RPMI8226 (cell line): ENCODE results near the gene AGTRAP.

Experiments used
- DNase-seq: peaks from one replicate; pipeline ENCODE4 v3.0.0-alpha.2; 2015

AGTRAP gene

DNA sequence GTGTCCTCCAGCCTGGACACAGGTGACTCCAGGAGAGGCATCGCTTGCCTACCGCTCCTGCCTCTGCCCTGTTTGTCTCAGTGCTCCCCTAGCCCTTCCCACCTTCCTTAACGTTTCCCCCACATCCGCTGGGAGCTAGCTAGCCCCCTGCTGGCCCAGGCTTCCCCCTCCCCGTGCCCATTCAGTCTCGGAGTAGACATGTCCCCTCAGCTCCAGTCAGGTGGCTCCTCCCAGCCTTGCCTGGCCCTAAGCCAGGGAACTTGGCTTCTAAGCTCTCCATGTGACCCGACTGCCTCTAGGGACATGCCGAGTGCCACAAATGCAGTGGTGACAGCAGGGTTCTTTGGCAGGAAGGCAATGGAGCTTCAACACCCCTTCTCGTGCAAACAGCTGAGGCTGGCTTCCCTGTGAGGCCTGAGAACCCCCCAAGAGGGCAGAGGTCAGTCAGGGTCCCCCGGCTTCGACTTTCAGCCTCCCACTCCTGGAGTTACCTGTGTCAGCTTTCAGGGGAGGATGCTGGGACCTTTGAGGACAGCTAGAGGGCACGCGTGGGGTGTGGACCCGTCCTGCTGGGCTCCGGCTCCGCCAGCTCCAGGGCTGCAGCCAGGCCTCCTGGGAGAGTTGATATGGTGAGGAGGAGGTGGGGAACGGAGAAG, 28.2 kb upstream of the AGTRAP start:
- DNase-seq = peak; percentile 93

DNA sequence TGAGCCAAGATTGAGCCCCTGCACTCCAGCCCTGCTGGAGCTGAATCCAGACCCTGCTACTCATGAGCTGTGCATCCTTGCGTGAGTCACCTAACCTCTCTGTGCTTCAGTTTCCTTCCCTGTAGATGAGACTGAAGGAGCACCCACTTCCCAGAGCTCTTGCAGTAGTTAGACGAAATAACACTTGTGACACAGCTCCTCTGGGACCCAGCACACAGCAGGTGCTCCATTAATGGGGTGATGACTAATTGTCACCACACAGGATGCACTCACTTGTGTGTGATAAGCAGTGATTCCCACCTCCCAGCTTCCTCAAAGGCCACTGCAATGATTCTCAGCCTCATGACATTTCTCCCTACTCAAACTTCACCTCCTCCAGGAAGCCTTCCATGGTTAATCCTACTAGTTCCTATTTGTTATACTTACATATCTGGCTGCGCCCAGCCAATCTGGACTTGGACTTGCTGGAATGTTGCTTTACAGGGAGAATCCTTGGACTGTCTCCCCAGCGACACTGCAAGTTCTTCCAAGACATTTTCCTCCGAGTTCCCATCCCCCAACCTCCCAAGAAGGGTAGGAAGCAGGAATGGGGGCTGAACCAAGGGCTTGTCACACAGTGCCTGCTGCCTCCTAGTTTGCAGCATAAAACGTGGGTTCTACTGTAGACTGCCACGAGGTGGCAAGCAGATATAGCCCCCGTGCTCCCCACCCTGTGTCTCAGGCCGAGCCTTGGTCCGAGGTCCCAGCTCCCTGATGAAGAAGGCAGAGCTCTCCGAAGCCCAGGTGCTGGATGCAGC, 27.2 kb upstream of the AGTRAP start:
- no peak for DNase-seq

DNA sequence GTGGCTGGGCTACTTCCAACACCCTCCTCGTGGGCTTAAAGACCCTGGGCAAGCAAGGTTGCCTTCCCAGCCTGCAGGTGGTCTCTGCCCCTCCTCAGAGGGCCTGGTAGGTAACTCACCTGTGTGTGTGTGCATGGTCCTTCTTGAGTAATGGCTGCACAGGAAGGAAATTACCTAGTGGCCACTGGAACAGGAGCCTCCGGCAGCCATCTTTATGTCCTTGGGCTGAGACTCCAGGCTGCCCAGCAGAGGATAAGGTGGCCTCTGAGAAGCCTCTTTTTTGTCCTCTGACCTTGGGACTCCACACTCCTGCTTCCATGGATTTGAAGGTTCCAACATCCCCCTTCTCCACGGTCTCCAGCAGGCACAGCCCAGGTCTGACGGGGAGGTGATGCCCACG, 24.4 kb upstream of the AGTRAP start:
- DNase-seq = no peak

DNA sequence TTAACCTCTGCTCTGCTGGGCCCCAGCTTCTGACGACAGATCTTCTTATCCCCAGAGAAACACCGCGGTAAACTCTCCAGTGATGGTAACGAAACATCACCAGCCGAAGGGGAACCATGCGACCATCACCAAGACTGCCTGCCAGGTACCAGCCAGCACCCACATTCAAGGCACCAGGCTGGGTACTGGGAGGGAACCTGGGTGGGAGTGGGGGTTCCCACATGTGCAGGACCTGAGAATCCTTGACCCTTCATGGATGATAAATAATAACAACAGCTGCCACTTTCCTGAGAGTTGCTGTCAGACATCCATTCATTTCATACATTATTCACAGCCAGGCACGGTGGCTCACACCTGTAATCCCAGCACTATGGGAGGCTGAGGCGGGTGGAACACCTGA, 23.7 kb upstream of the AGTRAP start:
- no peak for DNase-seq

DNA sequence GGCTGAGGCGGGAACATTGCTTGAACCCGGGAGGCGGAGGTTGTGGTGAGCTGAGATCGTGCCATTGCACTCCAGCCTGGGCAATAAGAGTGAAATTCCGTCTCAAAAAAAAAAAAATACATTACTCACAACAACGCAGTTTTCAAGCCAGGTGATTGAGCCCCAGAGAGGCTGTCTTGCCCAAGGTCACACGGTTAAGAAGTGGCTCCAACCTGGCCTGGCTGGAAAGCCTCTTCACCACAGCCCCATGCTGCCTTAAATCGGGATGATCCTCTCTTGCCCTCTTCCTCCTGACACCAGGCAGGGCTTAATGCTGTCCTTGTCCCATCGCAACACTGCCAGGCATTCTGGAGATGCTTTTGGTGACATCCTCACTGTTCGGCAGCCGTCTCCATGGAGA, 22.8 kb upstream of the AGTRAP start:
- no peak for DNase-seq

DNA sequence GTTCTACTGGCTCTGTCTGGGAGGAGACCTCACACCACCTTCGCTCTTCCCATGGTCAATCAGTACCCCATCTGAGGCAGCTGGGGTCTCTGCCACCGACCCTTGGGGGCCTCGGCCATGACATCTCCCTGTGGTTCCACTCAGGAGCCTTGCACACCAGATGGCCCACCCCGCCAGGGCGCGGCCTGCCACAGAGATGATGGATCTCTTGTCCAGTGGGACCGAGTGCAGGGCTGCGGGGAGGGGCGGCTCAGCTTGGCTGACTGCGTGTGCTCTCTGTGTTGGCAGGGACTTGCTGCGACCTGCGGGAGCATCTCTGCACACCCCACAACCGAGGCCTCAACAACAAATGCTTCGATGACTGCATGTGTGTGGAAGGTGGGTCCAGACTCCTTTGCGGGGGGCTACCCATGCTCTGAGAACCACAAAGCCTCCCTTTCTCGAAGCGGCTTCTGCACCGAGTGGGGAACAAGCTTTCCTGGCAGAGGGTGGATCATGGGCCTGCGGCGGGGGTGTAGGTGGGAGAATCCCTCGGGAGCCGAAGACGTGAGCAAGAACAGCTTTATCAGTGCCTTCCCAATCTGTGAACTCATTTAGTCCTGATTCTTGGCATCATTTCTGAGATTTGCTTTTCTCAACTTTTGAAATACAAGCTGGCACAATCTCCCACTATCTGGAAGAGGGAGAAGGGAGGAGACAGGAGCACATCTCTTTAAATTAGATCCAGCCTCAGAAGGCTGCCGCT, 20.9 kb upstream of the AGTRAP start:
- no peak for DNase-seq

DNA sequence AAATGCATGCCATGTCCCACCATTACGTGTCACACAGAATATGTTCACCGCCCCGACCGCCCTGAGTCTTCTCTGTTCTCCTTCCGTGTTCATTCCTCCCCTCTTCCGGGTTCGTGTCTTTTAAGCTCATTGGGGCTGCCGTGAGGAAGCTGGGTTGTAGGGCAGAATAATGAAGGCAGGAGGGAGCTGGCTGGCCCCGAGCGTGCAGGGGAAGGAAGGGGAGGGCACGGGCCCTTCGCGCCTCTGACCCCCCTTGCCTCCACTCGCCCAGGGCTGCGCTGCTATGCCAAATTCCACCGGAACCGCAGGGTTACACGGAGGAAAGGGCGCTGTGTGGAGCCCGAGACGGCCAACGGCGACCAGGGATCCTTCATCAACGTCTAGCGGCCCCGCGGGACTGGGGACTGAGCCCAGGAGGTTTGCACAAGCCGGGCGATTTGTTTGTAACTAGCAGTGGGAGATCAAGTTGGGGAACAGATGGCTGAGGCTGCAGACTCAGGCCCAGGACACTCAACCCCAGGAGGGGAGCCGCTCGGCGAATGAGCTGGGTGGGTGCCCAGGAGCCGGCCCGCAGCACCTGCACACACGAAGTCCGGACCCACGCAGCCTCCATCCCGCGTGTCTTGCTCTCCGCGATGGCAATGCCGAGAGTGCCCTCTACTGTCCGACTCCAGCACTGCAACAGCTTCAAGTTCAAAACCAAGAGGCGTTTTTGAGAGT, 16.5 kb upstream of the AGTRAP start:
- peak; percentile 79 for DNase-seq

DNA sequence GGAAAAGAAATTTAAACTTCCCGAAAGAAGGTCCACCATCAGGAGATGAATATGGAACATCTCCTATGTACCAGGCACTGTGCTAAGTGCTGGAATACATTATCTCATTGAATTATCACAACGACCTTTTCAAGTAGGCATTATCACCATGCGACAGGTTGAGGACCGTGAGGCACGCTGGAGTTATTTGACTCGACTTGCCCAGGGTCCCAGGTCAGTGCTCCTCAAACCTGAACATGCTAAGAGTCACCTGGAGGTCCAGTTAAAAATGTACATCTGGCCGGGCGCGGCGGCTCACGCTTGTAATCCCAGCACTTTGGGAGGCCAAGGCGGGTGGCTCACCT, 15.9 kb upstream of the AGTRAP start:
- DNase-seq = no peak

DNA sequence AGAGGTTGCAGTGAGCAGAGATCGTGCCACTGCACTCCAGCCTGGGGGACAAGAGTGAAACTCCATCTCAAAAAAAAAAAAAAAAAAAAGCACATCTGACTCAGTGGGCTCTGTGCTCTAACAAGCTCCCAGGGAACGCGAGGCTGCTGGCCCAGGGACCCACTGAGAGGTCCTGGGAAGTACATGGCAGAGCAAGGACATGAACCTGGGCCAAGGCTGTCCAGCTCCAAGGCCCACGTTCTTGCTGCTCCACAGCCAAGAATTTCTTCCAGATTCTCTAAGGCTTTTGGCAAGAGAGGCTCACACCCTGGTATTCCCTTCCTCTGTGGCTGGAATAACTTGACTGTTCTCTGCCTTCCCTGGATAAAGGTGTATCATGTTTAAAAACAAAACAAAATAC, 15.4 kb upstream of the AGTRAP start:
- no peak for DNase-seq

DNA sequence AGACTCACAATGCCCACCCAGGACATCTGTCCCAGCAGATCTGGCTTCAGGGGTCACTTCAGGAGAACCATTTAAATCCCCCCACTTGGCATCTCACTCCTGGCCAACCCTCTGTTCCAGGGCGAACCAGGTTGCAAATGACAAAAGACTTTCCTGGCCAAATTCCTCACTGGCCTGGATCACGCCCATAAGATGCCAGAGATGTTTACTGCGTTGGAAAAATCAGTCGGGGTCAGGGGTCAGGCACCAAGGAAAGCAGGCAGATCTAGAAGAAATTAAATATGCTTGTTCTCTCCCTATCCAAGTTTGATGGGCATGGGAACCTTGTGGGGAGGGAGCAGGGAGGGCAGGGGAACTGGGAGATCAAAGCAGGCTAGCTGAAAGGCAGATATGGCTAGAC, 14.6 kb upstream of the AGTRAP start:
- DNase-seq = no peak

DNA sequence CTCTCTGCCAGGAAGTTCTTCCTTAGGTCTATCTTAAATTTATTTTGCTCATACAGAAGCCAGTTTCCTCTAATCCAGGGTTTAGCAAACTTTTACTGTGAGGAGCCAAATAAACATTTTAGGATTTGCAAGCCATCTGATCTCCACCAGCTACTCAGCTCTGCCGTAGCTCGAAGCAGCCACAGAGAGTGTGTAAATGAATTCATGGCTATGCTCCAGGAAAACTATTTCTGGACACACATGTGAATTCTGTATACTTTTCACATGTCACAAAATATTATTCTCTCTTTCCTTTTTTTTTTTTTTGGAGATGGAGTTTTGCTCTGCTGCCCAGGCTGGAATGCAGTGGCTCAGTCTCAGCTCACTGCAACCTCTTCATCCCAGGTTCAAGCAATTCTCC, 13.4 kb upstream of the AGTRAP start:
- DNase-seq = no peak

DNA sequence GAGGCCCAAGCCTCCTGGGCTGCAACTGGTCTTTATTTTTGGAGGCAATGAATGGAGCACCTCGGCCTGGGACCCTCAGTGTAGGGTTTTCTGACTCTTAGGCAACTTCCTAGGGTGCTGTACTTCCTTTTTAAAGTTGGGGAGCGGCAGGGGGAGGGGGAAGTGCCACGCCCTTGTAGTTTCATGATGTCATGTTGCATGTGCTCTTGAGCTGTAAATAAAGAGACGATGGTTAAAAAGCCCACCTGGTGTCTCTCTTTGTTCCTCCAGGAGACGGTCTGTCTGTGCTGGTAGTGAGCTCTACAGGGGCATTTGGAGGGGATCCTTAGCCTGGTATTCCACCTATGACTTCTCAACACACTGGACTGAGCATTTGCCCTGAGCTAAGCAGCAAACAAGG, 10.3 kb upstream of the AGTRAP start:
- no peak for DNase-seq

DNA sequence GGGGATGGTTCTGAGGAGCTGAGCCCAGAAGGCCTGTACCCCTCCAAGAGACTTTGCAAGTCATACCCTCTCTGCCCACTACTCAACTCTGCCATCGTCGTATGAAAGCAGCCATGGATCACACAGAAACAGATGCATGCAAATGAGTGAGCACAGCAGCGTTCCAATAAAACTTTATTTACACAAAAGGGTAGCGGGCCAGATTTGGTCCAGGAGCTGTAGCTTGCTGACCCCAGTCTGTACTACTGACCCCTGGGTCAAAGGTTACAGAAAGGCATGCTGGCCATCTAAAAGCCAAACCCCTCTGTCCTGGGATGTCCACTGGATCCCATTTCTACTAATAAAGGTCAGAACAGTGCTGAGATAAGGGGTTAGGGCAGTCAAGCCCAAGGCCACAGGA, 8.8 kb upstream of the AGTRAP start:
- DNase-seq = no peak

DNA sequence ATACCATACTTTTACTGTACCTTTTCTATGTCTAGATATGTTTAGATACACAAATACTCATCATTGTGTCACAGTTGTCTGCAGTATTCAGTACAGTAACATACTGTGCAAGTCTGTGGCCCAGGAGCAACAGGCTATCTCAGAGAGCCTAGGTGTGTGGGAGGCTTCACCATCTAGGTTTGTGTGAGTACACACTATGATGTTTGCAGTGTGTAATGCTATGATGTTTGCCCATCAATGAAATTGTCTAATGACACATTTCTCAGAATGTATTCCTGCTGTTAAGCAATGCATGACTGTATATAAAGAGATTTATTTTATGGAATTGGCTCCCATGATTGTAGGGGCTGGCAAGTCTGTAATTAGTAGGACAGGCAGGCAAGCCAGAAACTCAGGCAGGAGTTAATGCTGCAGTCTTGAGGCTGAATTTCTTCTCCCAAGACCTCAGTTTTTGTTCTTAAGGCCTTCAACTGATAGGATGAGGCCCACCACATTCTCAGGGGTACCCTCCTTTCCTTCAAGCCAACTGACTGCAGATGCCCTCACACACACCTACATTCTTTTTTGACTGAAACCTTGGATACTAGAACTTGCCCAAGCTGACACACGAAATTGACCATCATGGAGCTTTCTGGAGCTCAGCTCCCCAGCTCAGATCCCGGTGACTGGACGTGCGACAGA, 7.7 kb upstream of the AGTRAP start:
- DNase-seq = no peak

DNA sequence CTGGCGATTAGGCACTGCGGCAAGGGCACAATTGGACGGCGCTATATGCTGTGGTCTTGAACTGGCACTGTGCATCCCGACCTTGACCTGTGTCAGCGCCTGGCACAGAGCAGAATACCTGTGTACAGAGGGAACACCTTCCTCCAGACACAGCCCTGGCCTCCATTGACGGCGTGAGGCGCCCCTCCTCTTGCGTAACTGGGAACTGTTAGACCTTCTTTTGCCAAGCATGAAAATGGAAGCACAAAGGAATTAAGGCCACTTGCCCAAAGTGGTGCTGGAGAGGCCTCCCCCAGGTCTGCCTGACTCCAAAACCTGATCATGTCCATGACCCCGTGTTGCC, 6.8 kb upstream of the AGTRAP start:
- no peak for DNase-seq

DNA sequence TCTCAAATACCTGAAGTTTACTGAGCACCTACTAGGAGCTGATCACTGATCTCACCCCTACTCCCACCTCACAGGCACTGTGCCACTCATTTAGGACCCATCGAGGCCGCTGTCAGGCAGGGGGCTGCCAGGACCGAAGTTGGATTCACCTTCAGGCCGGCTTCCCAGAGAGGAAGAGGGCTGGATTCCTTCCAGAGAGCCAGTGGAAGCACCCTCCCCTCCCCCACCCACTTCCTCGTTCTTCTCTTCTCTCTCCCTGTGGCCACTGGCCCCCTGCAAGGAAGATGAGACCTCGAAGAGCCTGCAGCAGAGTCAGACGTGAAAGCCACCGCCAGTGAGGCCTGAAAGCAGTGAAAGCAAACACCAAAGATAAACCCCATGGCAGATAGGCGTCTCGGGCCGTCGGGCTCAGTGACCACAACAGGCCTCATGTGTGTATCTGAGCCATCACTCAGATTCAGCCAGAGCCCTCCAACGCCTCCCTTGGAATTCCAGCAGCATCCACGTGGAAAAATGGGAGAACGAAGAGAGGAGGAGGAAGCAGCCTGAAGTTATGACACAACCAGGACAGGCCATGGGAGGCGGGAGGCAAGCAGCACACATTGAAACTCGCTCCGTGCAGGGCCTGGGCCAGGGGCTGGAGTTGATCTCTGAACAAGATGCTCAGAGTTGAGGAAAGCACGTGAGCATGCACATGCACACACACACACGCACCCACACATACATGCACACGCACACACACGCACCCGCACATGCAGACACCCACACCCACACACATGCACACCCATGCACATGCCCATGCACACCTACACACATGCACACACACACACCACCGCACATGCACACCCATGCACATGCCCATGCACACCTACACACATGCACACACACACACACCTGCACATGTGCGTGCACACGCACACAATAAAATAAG, 6.2 kb upstream of the AGTRAP start:
- no peak for DNase-seq

DNA sequence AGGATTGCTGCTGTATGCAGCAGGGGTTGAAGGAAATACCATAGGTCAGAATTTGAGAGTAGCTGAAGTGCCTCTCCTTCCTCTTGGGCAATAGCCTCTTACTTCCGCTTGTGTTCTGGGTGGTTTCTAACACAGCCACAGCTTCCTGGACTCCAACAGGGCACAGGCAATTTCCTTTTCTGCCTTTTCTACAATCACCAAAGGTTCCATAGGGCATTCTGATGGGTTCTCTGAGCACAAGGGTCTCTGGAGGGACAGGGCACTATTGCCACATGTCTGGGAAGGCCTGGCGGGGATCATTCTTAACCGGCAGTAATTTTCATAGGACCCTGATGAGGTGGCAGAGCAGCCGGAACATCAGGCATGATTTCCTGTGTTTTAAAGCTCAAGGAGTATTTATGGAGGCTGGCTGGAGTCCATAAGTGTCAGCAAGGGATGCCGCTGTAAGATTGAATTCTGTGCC, 5.5 kb upstream of the AGTRAP start:
- DNase-seq = no peak

DNA sequence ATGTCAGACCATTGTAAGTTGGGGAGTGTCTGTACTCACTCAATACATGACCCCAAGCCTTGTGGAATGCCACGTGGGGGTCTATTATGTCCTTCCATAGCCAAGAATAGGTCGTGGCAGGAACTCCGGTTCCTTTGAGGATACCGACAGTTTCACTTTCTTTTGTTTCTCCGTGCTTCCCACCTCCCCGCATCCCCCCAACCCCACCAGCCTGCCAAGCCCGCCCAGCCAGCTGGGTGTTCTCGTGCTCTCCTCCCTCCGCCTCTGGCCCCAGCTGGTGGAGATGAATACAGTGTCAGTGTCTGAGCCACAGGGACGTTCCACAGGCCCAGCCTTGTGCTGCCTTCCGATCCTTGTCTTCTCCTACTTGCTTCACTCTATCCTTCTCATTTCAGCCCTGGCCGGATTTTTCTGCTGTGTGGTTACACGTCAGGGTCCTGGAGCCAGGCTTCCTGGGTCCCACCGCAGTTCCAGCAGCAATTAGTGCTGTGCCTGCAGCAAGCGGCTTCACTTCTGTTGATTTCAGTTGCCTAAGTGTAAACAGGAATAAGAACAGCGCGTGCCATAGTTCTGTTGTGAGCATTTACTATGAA, 4.1 kb upstream of the AGTRAP start:
- no peak for DNase-seq

DNA sequence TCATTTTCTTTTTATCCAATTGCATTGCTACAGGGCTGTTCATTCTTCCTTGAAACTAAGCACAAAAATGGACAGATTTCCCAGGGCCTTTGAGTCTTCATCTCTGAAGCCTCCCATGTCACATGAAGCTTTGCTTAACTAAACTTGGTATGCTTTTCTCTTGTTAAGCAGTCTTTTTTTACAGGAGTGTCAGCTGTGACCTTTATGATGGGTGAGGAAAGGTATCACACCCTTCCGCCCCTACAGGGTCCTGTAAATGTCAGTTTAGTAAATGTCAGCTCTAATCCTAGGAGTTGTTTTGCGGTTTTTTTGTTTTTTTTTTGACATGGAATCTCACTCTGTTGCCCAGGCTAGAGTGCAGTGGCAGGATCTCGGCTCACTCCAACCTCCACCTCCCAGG, 2.6 kb upstream of the AGTRAP start:
- no peak for DNase-seq

DNA sequence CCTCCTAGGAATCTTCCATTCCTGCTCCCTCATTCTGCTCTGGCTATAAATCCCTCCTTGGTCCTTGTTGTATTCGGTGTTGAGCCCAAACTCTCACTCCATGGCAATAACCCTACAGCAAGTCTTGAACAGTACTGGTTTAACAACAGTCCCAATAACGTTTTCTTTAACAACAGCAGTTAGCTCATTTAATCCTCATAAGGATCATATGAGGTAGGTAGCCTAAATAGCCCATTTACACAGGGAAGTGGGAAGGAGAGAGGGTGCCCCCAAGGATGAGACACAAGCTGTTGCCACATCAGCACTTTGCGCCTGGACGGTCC, 444 bp upstream of the AGTRAP start:
- DNase-seq = no peak
